Measurements from ENCODE around the gene TCF25.

Gene TCF25

DNA sequence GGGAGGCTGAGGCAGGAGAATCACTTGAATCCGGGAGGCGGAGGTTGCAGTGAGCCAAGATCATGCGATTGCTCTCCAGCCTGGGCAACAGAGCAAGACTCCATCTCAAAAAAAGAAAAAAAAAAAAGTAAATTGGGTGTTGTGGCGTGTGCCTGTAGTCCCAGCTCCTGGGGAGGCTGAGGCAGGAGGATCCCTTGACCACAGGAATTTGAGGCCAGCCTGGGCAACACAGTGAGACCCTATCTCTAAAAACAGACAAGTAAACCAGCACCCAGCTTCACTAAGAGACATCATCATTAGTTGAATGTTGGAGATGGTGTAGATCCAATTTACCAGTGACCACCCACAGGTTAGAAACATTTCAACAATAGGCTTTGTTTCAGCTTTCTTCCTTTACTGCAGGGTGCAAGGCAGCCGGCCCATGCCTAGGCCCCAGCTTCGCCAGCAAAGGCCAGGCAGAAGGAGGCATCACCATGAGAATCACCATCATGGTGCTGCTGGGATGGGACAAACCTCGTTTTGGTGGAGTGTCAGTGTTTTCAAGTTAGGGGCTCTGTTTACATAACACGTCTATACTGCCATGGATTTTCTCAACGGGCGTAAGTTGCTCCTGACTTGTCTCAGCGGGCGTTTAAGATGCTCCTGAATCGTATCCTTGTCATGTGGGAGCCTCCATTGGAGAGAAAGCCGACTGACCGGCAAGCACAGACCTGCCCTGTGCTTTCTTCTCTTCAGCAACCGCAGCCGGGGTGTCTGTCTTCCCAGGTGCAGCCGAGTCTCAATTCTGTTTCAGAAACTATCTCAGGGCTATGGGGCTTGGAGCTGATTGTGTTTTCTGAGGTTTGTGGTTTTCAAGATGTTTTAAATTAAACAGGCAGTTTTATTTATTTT lies 7.3 kb downstream of the TCF25 start:
- Histone ChIP-seq H3K27ac (ENCODE audit: low read depth in 2 of 2, low read length in 2 of 2) (no peak overlapping the region), H3K9me3 (ENCODE audit: control insufficient read depth in 2 of 2, low read length in 2 of 2) (no peaks in the 10 kb centered on the region), H3K36me3 (ENCODE audit: control insufficient read depth in 2 of 2, insufficient read depth in 2 of 2, low read length in 2 of 2) (peaks cover 44 to 54% of the 10 kb centered on the region in 2 donors), H3K9ac (ENCODE audit: low read depth in 1 of 2, low read length in 2 of 2) (no peak overlapping the region), H3K4me3 (ENCODE audit: low read length in 2 of 2) (no peak overlapping the region), H3K4me1 (ENCODE audit: control insufficient read depth in 2 of 2, insufficient read depth in 2 of 2, low read length in 2 of 2) (no peaks in the 10 kb centered on the region), H3K27me3 (ENCODE audit: control insufficient read depth in 2 of 2, insufficient read depth in 2 of 2, low read length in 2 of 2) (no peaks in the 10 kb centered on the region)

DNA sequence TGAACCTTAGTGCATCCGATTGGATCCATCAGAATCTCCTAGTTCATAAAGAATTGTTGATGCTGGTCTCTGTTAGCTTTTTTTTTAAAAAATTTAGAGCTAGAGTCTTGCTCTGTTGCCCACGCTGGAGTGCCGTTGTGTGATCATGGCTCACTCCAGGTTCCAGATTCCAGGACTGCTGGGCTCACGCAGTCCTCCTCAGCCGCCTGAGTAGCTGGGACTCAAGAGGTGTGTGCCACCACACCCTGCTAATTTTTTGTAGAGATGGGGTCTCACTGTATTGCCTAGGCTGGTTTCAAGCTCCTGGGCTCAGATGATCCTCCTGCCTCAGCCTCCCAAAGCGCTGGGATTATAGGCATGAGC lies 8.0 kb downstream of the TCF25 start:
- no peak overlapping the region for H3K9ac ChIP-seq (ENCODE audit: low read depth in 1 of 2, low read length in 2 of 2)
- no peak overlapping the region for H3K4me3 ChIP-seq (ENCODE audit: low read length in 2 of 2)
- H3K27ac ChIP-seq (ENCODE audit: low read depth in 2 of 2, low read length in 2 of 2), result no peak overlapping the region
- peaks cover 44 to 49% of the 10 kb centered on the region in 2 donors for H3K36me3 ChIP-seq (ENCODE audit: control insufficient read depth in 2 of 2, insufficient read depth in 2 of 2, low read length in 2 of 2)
- H3K4me1 ChIP-seq (ENCODE audit: control insufficient read depth in 2 of 2, insufficient read depth in 2 of 2, low read length in 2 of 2), result no peaks in the 10 kb centered on the region
- no peaks in the 10 kb centered on the region for H3K9me3 ChIP-seq (ENCODE audit: control insufficient read depth in 2 of 2, low read length in 2 of 2)
- H3K27me3 ChIP-seq (ENCODE audit: control insufficient read depth in 2 of 2, insufficient read depth in 2 of 2, low read length in 2 of 2), result no peaks in the 10 kb centered on the region

DNA sequence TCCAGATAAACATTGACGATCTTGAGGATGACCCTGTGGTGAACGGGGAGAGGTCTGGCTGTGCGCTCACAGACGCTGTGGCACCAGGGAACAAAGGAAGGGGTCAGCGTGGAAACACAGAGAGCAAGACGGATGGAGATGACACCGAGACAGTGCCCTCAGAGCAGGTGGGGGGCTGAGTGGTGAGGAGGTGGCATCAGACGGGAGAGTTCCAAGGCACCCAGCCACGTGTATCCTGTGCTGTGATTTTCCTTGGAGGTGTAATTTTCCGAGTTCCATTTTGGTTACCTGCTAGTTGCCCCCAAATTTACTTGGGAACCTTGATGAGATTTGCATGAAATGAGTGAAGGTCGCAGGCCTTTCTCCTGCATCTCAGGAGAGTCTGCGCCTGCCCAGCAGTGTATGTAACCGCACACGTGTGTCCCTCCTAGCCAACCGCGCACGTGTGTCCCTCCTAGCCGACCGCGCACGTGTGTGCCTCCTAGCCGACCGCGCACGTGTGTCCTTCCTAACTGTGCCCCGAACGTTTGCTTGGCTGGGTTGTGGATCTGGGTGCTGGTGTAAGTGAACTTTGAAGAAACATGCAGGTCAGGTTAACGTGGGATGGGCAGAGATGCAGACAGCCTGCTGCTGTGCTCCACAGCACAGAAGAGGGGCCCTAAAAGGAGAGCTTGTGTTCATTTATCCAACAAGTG lies 10.1 kb downstream of the TCF25 start:
- Histone ChIP-seq H3K4me1 (ENCODE audit: control insufficient read depth in 2 of 2, insufficient read depth in 2 of 2, low read length in 2 of 2) (no peaks in the 10 kb centered on the region), H3K36me3 (ENCODE audit: control insufficient read depth in 2 of 2, insufficient read depth in 2 of 2, low read length in 2 of 2) (peaks cover 57 to 62% of the 10 kb centered on the region in 2 donors), H3K9me3 (ENCODE audit: control insufficient read depth in 2 of 2, low read length in 2 of 2) (no peaks in the 10 kb centered on the region), H3K27ac (ENCODE audit: low read depth in 2 of 2, low read length in 2 of 2) (no peak overlapping the region), H3K9ac (ENCODE audit: low read depth in 1 of 2, low read length in 2 of 2) (no peak overlapping the region), H3K4me3 (ENCODE audit: low read length in 2 of 2) (no peak overlapping the region), H3K27me3 (ENCODE audit: control insufficient read depth in 2 of 2, insufficient read depth in 2 of 2, low read length in 2 of 2) (no peaks in the 10 kb centered on the region)

DNA sequence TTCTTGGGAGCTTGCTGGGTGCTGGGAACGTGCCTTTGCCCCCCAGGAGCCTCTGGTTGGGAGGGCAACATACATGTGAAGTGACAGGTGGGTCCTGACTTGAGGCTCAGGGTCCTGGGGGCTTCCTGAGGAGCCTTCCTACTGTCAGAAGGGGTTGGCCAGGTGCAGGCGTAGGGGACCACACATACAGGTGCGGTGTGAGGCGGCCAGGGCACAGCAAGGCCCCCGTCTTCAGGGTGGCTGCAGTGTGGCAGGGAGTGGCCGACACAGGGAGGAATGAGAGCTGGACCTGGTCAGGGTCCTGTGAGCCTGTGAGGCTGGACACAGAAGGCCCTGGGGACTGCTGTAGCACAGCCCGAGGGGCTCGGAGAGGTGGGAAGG lies 10.6 kb downstream of the TCF25 start:
- Histone ChIP-seq H3K9ac (ENCODE audit: low read depth in 1 of 2, low read length in 2 of 2) (no peak overlapping the region), H3K27me3 (ENCODE audit: control insufficient read depth in 2 of 2, insufficient read depth in 2 of 2, low read length in 2 of 2) (no peaks in the 10 kb centered on the region), H3K27ac (ENCODE audit: low read depth in 2 of 2, low read length in 2 of 2) (no peak overlapping the region), H3K36me3 (ENCODE audit: control insufficient read depth in 2 of 2, insufficient read depth in 2 of 2, low read length in 2 of 2) (peaks cover 51 to 58% of the 10 kb centered on the region in 2 donors), H3K9me3 (ENCODE audit: control insufficient read depth in 2 of 2, low read length in 2 of 2) (no peaks in the 10 kb centered on the region), H3K4me1 (ENCODE audit: control insufficient read depth in 2 of 2, insufficient read depth in 2 of 2, low read length in 2 of 2) (no peaks in the 10 kb centered on the region), H3K4me3 (ENCODE audit: low read length in 2 of 2) (no peak overlapping the region)

DNA sequence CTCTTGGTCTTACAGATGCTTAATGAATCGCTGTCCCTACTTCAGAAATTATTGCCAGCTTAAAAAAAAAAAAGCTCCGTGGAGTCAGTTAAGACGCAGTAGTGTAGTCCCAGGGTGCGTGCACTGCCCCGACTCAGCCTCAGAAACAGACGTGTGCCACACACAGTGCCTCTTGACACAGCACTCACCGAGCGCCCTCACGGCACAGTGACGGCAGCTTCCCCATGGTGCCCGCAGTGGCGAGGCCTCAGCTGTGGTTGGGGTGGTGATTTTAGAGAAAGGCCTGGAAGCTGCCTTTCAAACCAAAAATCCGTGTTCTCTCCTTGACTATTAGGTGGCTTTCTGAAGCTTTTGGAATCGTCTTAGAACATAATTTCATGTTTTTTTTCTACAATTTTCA lies 13.9 kb downstream of the TCF25 start:
- peaks cover 63% of the 10 kb centered on the region in 2 donors for H3K36me3 ChIP-seq (ENCODE audit: control insufficient read depth in 2 of 2, insufficient read depth in 2 of 2, low read length in 2 of 2)
- H3K9ac ChIP-seq (ENCODE audit: low read depth in 1 of 2, low read length in 2 of 2), result no peak overlapping the region
- H3K27me3 ChIP-seq (ENCODE audit: control insufficient read depth in 2 of 2, insufficient read depth in 2 of 2, low read length in 2 of 2), result no peaks in the 10 kb centered on the region
- H3K4me1 ChIP-seq (ENCODE audit: control insufficient read depth in 2 of 2, insufficient read depth in 2 of 2, low read length in 2 of 2), result no peaks in the 10 kb centered on the region
- H3K9me3 ChIP-seq (ENCODE audit: control insufficient read depth in 2 of 2, low read length in 2 of 2), result no peaks in the 10 kb centered on the region
- H3K27ac ChIP-seq (ENCODE audit: low read depth in 2 of 2, low read length in 2 of 2), result no peak overlapping the region
- no peak overlapping the region for H3K4me3 ChIP-seq (ENCODE audit: low read length in 2 of 2)

DNA sequence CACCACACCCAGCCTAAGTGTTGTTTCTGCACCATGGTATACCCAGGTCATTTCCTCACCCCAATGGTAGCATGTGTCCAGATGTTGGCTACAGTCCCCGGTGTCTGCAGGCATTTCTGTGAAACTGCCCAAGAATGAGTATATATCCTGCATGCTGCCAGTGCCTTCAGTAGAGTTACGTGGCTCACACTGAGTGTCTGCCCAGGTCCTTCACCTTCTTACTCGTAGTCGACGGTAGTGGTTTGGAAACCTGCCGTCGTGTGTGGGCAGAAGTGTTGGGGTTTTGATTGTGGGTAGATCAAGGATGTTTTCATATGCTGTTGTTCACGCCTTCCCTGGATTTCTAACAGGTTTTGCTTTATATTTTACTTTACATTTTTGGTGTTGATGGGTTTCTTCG lies 16.8 kb downstream of the TCF25 start:
- Histone ChIP-seq H3K9ac (ENCODE audit: low read depth in 1 of 2, low read length in 2 of 2) (no peak overlapping the region), H3K36me3 (ENCODE audit: control insufficient read depth in 2 of 2, insufficient read depth in 2 of 2, low read length in 2 of 2) (peaks cover 62 to 68% of the 10 kb centered on the region in 2 donors), H3K27me3 (ENCODE audit: control insufficient read depth in 2 of 2, insufficient read depth in 2 of 2, low read length in 2 of 2) (no peaks in the 10 kb centered on the region), H3K9me3 (ENCODE audit: control insufficient read depth in 2 of 2, low read length in 2 of 2) (no peaks in the 10 kb centered on the region), H3K4me3 (ENCODE audit: low read length in 2 of 2) (no peak overlapping the region), H3K27ac (ENCODE audit: low read depth in 2 of 2, low read length in 2 of 2) (no peak overlapping the region), H3K4me1 (ENCODE audit: control insufficient read depth in 2 of 2, insufficient read depth in 2 of 2, low read length in 2 of 2) (no peaks in the 10 kb centered on the region)

DNA sequence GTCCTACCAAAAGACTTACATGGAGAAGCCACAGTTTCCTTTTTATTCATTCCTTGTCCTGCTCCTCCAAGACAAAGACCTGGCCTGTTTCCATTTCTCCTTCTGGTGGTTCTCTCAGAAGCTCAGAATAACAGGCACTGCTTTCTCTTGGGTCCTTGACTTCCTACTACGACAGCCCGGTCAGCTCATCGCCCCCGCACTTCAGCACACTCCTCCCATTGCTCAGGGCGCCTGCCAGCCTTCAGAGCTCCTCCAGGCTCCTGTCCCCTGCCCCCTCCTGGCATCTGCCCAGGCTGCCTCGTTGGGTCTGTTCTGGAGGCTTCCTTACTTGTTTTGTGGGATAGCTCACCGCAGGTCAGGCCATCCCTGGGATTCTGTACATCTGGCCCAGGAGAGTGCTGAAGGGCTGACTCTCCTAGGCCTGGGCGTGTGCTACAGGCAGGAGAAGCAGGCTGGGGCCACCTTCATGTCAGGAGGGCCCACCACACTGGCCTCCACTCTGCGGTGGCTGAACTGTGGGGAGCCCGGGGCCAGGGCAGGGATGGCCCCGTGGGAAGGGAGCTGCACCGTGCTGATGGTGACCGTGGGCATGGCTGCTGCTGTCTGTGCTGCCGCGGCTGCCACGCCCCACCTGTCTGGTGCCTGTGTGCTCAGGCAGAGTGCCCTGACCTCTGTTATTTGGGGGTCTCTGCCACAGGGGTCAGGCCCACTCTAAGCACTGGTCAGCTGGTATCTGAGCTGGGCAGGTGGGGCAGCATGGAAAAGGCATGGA lies 17.7 kb downstream of the TCF25 start:
- Histone ChIP-seq H3K36me3 (ENCODE audit: control insufficient read depth in 2 of 2, insufficient read depth in 2 of 2, low read length in 2 of 2) (peaks cover 66 to 70% of the 10 kb centered on the region in 2 donors), H3K4me1 (ENCODE audit: control insufficient read depth in 2 of 2, insufficient read depth in 2 of 2, low read length in 2 of 2) (no peaks in the 10 kb centered on the region), H3K9ac (ENCODE audit: low read depth in 1 of 2, low read length in 2 of 2) (no peak overlapping the region), H3K27ac (ENCODE audit: low read depth in 2 of 2, low read length in 2 of 2) (no peak overlapping the region), H3K9me3 (ENCODE audit: control insufficient read depth in 2 of 2, low read length in 2 of 2) (no peaks in the 10 kb centered on the region), H3K4me3 (ENCODE audit: low read length in 2 of 2) (no peak overlapping the region), H3K27me3 (ENCODE audit: control insufficient read depth in 2 of 2, insufficient read depth in 2 of 2, low read length in 2 of 2) (no peaks in the 10 kb centered on the region)

DNA sequence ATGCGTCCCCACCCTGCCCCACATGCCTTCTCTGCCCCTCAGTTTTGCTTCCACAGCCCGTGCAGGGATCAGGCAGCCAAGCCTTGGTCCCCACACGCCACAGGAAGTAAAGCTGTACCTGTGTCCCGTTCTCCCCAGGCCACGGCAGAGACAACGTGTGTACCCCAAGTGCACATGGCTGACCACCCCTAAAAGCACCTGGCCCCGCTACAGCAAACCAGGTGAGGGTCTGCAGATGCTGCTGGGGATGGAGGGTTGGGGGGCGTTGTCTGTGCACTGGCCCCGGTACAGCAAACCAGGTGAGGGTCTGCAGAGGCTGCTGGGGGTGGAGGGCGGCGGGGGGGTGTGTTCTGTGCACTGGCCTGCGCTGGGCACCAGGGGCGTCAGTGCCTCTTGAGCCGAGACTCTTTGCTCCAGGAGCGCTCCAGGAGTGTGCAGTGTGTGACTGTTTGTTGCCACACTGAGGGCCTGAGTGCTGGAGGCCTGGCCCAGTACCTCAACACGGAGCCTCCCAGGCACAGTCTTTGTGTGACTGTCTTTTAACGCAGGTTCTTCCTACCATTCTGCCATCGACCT lies 18.8 kb downstream of the TCF25 start:
- peaks cover 66 to 75% of the 10 kb centered on the region in 2 donors for H3K36me3 ChIP-seq (ENCODE audit: control insufficient read depth in 2 of 2, insufficient read depth in 2 of 2, low read length in 2 of 2)
- H3K4me1 ChIP-seq (ENCODE audit: control insufficient read depth in 2 of 2, insufficient read depth in 2 of 2, low read length in 2 of 2), result no peaks in the 10 kb centered on the region
- no peak overlapping the region for H3K27ac ChIP-seq (ENCODE audit: low read depth in 2 of 2, low read length in 2 of 2)
- no peaks in the 10 kb centered on the region for H3K27me3 ChIP-seq (ENCODE audit: control insufficient read depth in 2 of 2, insufficient read depth in 2 of 2, low read length in 2 of 2)
- no peaks in the 10 kb centered on the region for H3K9me3 ChIP-seq (ENCODE audit: control insufficient read depth in 2 of 2, low read length in 2 of 2)
- H3K4me3 ChIP-seq (ENCODE audit: low read length in 2 of 2), result no peak overlapping the region
- no peak overlapping the region for H3K9ac ChIP-seq (ENCODE audit: low read depth in 1 of 2, low read length in 2 of 2)

DNA sequence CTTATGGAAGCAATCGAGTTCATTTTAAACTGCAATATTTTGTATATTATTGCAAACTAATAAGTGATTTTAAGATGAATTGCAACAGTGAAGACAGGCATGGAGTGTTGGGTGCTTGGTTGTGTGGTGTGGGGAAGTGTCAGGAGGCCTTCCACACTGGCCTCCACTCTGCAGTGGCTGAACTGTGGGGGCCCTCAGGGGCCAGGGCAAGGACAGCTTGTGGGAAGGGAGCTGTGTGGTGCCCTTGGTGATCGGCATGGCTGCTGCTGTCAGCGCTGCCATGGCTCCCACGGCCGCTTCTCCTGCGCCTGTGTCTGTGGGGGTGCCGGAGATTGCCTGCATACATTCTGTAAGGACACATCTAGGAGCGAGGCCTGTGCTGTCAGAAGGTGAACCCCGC lies 19.2 kb downstream of the TCF25 start:
- peaks cover 65 to 74% of the 10 kb centered on the region in 2 donors for H3K36me3 ChIP-seq (ENCODE audit: control insufficient read depth in 2 of 2, insufficient read depth in 2 of 2, low read length in 2 of 2)

More for the DNA sequence above, 19.2 kb downstream of the TCF25 start:
- no peak overlapping the region for H3K4me3 ChIP-seq (ENCODE audit: low read length in 2 of 2)
- no peaks in the 10 kb centered on the region for H3K27me3 ChIP-seq (ENCODE audit: control insufficient read depth in 2 of 2, insufficient read depth in 2 of 2, low read length in 2 of 2)
- no peak overlapping the region for H3K9ac ChIP-seq (ENCODE audit: low read depth in 1 of 2, low read length in 2 of 2)
- no peak overlapping the region for H3K27ac ChIP-seq (ENCODE audit: low read depth in 2 of 2, low read length in 2 of 2)
- H3K9me3 ChIP-seq (ENCODE audit: control insufficient read depth in 2 of 2, low read length in 2 of 2), result no peaks in the 10 kb centered on the region
- no peaks in the 10 kb centered on the region for H3K4me1 ChIP-seq (ENCODE audit: control insufficient read depth in 2 of 2, insufficient read depth in 2 of 2, low read length in 2 of 2)

Measured in mucosa of rectum (tissue), 2 donors.